T-helper 1 cell treated with Interleukin-12 subunit alpha and Interleukin-12 subunit beta and Interleukin-4 antibody, amounts not matched to agents 30 ng/mL and 1 ng/mL, for 36 hours (primary cell): Measurements from ENCODE around the gene PGA5. TPM values are rescaled to one million over a fixed set of nuclear protein-coding genes. Genes with fewer than 3 reads are reported as not detected.
"Not testable (repeated sequence)": the region's sequence is repeated elsewhere in the genome, so short reads cannot be mapped to it uniquely, and the experiment has no call there.

ENCODE experiments used
- intact Hi-C: fragments of 100-400 bp; cut with micrococcal nuclease; formaldehyde crosslinking; loops from one replicate; pipeline ENCODE4 v1.15.1; 2024
- total RNA-seq: library from RNA; stranded (reverse); gene quantifications from 2 replicates; pipeline ENCODE4 v1.2.3, GENCODE V29; 2022

PGA5 gene
- total RNA-seq, 1 donor from 2014 or later: not detected

DNA sequence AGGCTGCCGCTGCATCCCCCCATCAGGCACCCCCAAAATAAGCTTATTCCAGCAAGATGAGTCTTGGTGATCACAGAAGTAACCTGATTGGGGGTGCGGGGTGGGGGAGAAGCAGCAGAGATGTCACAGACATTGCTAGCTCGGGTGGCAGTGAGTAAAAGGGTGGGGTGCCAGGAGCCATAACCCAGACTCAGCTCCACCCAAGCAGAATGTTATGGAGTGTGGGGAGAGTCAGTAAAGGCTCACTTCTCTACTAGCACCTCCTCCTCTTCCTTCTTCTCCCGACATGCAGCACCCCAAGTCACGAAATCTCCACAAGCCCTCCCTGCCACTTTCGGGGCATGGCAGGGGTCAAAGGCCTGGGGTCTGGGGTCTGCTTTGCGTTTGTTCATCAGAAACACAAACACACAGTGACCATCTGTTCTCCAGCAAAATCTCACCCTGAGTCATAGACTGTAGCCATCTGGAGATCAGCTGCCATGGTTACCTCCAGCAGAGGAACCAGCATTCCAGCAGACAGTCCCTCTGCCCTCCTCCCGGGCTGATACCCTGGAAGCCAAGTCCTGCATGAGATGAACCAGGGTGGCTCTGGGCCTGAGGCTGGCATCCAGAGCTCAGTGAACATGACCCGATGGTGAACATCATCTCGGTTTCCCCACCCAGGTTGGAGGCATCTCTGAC lies 14.4 kb upstream of the PGA5 start:
- intact Hi-C loops: not testable (repeated sequence)

DNA sequence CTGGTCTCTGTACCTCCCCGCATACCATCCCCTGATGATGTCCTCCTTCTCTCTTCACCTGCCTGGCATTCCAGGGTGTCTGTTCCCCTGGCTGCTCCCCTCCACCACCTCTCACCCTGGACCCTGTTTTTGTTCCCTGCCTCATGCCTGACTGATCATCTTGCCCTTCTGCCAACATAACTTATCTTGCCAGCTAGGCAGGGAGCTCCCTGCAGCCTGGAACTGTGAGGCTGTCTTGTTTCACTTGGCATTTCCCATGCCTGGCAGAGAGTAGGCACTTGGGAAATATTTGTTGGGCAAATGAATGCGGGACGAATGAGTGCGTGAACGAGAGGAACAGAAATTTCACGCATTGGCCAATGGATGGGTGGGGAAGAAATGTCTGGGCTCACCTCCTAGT lies 11.5 kb upstream of the PGA5 start:
- intact Hi-C loops: not testable (repeated sequence)

DNA sequence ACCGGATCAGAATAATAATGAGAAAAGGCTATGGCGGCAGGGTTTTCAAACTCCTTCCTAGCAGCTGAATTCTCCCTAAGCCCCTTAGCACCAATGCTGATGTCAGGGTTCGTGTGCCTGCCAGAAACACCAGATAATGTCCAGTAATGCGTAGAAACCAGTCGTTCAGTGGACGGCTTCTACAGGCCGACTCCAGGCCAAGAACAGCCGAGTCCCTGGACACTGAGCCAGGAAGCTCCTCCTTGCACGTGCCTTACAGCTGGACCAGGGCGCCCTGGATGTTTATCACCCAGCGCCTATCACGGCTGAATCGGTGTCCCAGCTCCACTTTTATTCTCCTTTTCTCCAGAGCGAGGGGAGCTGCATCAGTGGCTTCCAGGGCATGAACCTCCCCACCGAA lies 9.9 kb upstream of the PGA5 start:
- intact Hi-C loops: not testable (repeated sequence)

DNA sequence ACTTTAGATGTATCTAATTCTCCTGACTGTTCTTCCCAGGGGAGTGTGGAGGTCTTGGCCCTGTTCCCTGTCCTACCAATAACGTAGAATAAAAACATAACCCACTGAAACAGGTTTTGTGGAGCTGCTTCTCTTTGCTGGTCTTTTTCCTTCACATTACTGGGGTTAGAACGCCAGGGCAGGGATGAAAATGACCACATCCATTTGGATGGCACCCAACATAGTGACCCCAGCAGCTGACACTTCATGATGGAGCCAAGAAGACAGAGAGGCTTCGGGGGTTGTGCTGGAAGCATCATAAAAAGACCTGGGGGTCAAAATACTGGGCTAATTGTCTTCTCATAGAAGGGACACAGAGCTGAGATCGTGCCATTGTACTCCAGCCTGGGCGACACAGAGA lies 9.4 kb upstream of the PGA5 start:
- intact Hi-C loops: not testable (repeated sequence)

DNA sequence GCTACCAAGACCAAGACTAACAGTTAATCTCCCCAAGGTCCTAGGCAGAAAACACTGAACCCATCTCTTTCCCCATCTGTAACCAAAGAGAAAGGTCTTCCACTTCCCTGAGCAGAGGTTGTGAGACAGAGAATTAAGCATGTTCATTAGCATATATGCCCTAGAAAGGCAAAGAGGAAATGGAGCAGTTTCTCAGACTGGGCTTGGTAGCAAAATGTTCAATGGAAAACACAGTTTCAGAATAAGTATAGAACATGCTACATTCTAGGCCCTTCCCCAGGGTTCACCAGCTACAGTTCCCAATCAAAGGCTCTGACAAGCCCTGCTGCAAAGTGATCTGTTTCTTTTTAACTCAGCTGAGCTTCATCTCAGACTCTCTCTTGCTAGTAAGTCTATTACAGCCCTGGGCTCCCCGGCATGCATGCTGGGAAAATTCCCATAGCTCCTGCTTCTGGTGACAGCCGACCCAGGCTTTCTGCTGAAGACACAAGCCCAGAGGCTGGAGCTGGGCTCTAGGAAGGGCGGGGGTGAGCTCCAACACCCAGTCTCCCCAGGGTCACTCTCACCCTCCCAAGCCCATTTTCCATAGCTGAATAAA lies 8.3 kb upstream of the PGA5 start:
- intact Hi-C loops: not testable (repeated sequence)

DNA sequence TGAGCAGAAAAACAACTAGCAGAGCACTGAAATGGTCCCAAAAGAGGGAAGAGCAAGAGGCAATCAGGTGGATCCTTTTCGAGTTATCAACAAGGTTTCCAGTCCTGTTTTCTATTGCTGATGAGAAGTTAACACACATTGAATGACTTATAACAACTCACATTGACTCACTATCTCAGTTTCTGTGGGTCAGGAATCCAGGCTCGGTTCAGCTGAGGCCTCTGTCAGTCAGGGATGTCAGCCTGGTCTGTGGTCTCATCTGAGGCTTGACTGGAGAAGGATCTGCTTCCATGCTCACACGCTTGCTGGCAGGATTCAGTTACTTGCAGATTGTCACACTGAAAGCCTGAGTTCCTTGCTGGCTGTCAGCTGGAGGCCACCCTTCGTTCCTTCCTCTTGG lies 3.8 kb upstream of the PGA5 start:
- intact Hi-C loops: not testable (repeated sequence)

DNA sequence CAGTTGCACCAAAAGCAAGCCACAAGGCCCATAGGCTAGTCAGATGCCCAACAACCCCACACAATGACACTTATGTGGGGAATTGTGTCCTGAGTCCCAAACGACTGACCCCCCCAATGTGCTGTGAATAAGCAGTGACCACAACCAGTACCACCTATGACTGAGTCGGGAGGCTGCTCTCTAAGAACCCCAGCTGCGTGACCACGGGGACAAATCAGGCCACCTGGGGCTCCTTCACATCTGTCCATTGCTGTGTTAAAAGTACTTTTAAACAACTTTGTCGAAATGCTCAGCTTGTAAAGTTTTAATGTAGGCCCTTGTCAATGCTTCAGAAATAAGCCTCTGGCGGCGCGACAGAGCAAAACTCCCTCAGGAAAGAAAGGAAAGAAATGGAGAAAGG lies 687 bp upstream of the PGA5 start:
- intact Hi-C loops: not testable (repeated sequence)

DNA sequence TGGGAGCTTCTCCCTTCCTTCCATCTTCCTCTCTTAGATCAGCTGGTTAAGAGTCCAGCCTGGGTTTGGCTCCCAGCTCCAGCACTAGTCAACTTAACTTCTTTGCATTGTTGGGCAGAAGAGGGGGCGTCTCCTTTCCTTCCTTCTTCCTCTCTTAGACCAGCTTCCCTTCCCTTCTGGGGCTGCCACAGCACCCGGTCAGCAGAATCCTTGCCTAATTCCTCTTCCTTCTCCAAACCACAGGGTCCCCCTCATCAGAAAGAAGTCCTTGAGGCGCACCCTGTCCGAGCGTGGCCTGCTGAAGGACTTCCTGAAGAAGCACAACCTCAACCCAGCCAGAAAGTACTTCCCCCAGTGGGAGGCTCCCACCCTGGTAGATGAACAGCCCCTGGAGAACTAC lies 551 bp downstream of the PGA5 start:
- intact Hi-C loops: not testable (repeated sequence)

DNA sequence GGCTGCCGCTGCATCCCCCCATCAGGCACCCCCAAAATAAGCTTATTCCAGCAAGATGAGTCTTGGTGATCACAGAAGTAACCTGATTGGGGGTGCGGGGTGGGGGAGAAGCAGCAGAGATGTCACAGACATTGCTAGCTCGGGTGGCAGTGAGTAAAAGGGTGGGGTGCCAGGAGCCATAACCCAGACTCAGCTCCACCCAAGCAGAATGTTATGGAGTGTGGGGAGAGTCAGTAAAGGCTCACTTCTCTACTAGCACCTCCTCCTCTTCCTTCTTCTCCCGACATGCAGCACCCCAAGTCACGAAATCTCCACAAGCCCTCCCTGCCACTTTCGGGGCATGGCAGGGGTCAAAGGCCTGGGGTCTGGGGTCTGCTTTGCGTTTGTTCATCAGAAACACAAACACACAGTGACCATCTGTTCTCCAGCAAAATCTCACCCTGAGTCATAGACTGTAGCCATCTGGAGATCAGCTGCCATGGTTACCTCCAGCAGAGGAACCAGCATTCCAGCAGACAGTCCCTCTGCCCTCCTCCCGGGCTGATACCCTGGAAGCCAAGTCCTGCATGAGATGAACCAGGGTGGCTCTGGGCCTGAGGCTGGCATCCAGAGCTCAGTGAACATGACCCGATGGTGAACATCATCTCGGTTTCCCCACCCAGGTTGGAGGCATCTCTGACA lies 4.4 kb downstream of the PGA5 start:
- intact Hi-C loops: not testable (repeated sequence)

DNA sequence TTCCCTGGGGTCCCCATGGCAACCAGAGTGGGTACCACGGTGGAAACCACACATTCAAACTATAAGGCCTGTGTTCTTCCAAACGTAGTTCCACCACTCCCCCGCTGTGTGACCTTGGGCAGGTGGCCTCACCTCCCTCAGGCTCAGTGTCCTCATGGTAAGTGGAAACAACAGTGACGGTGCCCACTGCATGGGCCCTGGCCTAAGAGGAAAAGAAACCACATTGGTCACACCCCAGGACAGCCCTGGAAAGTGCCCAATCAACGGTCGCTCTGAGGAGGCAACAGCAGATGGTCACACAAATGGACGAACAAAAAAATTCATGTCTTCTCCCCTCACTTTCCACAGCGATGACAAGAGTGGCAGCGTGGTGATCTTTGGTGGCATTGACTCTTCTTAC lies 7.1 kb downstream of the PGA5 start:
- intact Hi-C loops: not testable (repeated sequence)

DNA sequence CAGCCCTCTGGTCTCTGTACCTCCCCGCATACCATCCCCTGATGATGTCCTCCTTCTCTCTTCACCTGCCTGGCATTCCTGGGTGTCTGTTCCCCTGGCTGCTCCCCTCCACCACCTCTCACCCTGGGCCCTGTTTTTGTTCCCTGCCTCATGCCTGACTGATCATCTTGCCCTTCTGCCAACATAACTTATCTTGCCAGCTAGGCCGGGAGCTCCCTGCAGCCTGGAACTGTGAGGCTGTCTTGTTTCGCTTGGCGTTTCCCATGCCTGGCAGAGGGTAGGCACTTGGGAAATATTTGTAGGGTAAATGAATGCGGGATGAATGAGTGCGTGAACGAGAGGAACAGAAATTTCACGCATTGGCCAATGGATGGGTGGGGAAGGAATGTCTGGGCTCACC lies 8.2 kb downstream of the PGA5 start:
- intact Hi-C loops: not testable (repeated sequence)

DNA sequence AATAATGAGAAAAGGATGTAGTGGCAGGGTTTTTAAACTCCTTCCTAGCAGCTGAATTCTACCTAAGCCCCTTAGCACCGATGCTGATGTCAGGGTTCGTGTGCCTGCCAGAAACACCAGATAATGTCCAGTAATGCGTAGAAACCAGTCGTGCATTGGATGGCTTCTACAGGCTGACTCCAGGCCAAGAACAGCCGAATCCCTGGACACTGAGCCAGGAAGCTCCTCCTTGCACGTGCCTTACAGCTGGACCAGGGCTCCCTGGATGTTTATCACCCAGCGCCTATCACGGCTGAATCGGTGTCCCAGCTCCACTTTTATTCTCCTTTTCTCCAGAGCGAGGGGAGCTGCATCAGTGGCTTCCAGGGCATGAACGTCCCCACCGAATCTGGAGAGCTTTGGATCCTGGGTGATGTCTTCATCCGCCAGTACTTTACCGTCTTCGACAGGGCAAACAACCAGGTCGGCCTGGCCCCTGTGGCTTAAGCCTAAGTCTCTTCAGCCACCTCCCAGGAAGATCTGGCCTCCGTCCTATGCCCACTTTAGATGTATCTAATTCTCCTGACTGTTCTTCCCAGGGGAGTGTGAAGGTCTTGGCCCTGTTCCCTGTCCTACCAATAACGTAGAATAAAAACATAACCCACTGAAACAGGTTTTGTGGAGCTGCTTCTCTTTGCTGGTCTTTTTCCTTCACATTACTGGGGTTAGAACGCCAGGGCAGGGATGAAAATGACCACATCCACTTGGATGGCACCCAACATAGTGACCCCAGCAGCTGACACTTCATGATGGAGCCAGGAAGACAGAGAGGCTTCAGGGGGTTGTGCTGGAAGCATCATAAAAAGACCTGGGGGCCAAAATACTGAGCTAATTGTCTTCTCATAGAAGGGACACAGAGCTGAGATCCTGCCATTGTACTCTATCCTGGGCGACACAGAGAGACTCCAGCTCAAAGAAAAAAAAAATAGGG lies 10.1 kb downstream of the PGA5 start:
- intact Hi-C loops: not testable (repeated sequence)

DNA sequence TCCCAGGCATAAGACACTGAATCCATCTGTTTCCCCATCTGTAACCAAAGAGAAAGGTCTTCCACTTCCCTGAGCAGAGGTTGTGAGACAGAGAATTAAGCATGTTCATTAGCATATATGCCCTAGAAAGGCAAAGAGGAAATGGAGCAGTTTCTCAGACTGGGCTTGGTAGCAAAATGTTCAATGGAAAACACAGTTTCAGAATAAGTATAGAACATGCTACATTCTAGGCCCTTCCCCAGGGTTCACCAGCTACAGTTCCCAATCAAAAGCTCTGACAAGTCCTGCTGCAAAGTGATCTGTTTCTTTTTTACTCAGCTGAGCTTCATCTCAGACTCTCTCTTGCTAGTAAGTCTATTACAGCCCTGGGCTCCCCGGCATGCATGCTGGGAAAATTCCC lies 11.4 kb downstream of the PGA5 start:
- intact Hi-C loops: not testable (repeated sequence)

DNA sequence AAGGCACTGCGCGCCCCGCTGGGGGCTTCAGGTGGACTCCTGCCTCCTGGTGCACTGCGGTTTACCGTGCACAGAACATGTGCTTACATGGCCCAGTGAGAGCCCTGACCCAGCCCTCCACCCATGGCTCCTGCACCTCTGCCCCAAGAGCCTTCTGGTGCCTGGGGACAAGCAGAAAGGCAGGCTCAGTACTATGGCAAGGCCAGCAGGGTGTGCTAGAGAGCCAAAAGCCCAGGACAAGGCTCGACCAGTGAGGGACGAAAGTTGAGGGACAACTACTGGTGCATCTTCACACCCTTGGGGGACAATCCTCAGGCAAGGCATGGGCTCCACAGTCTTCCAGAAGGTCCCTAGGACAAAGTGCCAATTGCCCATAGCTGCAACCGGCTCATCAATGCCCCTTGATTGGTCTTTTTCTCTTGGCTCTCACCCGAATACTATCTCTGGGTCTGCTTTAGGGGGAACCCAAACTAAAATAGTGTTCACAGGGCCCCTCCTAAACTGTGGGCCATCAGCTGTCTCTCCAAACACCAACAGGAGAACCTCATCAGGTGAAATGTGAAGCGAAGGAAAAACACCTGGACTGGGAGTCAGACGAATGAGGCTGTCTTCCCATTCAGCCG lies 13.5 kb downstream of the PGA5 start:
- intact Hi-C loops: loop anchor here (1.0 kb wide), 3 partner anchors 40 to 131 kb away; no protein-coding TSS in a partner anchor

DNA sequence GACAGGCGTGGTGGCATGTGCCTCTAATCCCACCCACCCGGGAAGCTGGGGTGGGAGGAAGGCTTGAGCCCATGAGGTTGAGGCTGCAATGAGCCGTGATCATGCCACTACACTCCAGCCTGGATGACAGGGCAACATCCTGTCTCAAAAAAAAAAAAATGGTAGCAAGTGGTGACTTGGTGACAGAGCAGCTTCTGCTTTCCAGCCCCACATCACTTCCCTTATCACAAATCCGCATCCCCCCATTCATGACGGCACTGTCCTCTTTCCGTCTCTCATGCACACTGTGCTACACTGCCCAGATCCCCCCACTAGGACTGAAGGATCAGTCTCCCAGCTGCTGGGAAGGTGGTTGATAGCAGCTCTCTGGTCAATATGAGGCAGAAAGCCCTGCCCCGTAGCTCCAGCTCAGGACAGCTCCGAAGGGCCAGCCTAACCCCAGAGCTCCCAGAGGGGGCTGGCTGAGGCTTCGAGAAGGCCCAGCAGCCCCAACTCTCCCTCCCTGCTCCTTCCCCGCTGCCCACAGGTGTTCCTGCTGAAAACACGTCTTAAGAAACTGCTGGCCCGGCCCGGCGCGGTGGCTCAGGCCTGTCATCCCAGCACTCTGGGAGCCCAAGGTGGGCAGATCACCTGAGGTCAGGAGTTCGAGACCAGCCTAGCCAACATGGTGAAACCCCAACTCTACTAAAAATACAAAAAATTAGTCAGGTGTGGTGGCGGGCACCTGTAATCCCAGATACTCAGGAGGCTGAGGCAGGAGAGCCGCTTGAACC lies 15.9 kb downstream of the PGA5 start:
- intact Hi-C loops: no loop called here

DNA sequence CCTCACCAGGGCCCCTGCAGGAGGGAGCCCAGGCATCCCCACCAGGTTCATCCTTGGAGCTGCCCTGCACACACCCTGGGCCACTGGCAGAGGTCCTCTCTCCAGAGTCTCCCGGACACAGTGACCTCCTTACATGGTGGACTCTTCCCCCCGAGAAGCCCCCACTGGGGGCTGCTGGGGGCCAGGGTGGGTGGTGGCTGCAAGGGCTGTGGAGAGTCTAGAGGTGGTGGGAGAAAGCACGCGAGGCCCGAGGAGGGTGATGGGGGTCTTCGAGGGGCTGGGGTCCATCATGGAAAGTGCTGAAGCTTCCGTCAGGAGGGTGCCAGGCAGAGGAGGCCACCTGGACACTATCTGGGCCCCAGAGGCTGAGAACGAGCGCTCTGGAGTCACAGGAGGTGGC lies 17.6 kb downstream of the PGA5 start:
- intact Hi-C loops: no loop called here

DNA sequence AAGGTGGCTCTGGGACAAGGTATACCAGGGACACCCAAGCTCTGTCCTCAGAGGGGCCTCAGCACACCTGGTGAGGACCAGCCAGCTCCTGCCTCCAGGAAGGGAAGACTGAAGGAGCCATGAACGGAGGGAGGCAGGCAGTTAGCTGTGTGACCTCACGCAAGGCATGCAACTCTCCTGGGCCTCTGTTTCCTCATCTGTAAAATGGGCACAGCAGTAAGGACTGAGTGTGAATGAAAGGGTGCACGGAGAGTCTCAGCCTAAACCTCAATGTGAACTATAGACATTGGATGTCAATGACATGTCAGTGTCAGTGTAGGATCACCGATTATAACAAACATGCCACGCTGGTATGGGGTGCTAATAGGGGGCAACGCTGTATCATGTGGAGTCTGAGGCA lies 18.4 kb downstream of the PGA5 start:
- intact Hi-C loops: no loop called here

DNA sequence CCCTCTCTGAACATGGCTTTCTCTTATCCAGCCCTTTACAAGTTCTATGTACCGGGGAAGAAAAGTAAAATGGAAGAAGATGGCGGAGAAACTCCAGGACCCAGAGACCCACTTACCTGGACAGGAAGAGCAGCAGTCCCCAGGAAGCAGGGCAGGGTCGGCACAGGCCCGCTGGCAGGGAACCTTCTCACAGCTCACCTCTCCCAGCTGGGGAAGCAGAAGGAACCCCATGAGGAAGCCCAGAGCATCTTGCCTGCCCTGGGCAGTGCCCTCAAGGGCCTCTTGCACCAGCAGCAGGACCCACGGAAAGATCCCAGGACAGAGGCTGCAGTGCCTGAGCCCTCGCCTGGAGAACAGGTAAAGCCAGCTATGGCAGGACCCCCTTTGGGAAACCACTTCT lies 23.4 kb downstream of the PGA5 start:
- intact Hi-C loops: no loop called here

DNA sequence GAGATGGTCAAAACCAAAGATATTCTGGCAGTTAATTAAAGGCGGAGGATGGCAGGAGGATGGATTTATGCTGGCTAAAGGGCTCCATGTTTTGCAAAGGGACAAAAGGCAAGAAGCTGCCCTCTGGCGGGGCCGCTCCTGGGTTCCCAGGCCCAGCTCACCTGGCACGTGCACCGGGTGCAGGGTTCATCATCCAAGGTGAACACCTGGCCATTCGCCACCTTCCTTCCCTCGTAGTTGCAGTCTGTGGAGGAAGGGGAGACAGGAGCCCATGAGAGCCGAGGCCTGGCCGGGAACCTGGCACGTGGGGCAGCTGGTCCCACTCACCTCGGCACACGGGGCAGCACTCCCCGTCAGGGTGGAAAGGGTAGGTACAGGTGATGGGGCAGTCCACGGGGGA lies 23.8 kb downstream of the PGA5 start:
- intact Hi-C loops: no loop called here

DNA sequence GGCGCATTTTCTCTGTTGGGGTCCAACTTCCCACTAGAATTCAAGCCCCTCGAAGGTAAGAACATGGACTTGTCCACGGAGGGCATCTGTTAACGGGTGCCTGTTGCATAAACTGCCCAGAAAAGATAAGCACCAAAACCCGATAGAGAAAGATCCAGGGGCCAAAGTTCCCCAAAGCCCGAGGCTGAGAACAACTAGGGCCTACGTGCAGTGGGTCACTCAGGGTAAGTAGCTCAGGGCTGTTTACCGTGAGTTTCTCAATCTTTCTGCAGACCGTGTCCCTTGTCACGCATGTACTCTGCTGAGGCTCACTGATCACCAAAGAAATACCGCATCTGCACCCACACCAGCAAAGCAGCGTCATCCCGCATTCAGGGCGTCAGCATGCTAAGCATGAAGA lies 24.4 kb downstream of the PGA5 start:
- intact Hi-C loops: no loop called here
